ENCODE data around the gene PARVA.

Gene PARVA

GRCh38 chr11:12403997-12404350, 26.6 kb downstream of the PARVA start:
- peak; percentile 48 for DNase-seq

- no peak for DNase-seq
These were observed 27.1 kb downstream of the PARVA start for GRCh38 chr11:12404436-12404835.

GRCh38 chr11:12408156-12408770, 30.9 kb downstream of the PARVA start:
- no peak for DNase-seq

- DNase-seq: peak; percentile 56
These were observed 32.2 kb downstream of the PARVA start for GRCh38 chr11:12409621-12410005.

- peak; percentile 97 for DNase-seq
These were observed 32.8 kb downstream of the PARVA start for GRCh38 chr11:12410006-12410728.

- DNase-seq: no peak
These were observed 34.0 kb downstream of the PARVA start for GRCh38 chr11:12411393-12411792.

- peak; percentile 100 for DNase-seq
These were observed 34.7 kb downstream of the PARVA start for GRCh38 chr11:12411806-12412727.

- no peak for DNase-seq
These were observed 36.0 kb downstream of the PARVA start for GRCh38 chr11:12413141-12414052.

GRCh38 chr11:12414611-12415010, 37.2 kb downstream of the PARVA start:
- DNase-seq: no peak

- no peak for DNase-seq
These were observed 38.1 kb downstream of the PARVA start for GRCh38 chr11:12415342-12415966.

- DNase-seq: no peak
These were observed 39.2 kb downstream of the PARVA start for GRCh38 chr11:12416552-12416951.

GRCh38 chr11:12417691-12418611, 40.6 kb downstream of the PARVA start:
- DNase-seq: peak; percentile 92

- DNase-seq: peak; percentile 47
These were observed 42.7 kb downstream of the PARVA start for GRCh38 chr11:12420040-12420439.

GRCh38 chr11:12420706-12421105, 43.3 kb downstream of the PARVA start:
- DNase-seq: no peak

- DNase-seq: no peak
These were observed 44.0 kb downstream of the PARVA start for GRCh38 chr11:12421386-12421785.

- no peak for DNase-seq
These were observed 48.8 kb downstream of the PARVA start for GRCh38 chr11:12426176-12426575.

GRCh38 chr11:12429155-12429554, 51.8 kb downstream of the PARVA start:
- DNase-seq: no peak

GRCh38 chr11:12430351-12430750, 53.0 kb downstream of the PARVA start:
- DNase-seq: peak; percentile 59

- peak; percentile 79 for DNase-seq
These were observed 53.7 kb downstream of the PARVA start for GRCh38 chr11:12430954-12431595.

- no peak for DNase-seq
These were observed 55.1 kb downstream of the PARVA start for GRCh38 chr11:12432507-12432906.
